ENCODE results near the gene PTPRN2.

PTPRN2 gene

GRCh38 chr7:158113321-158114025 lies 474.1 kb downstream of the PTPRN2 start:
- no peak overlapping the region for H3K4me3 ChIP-seq (ENCODE audit: low read depth in 1 of 5, low read length in 5 of 5)
- H3K27ac ChIP-seq (ENCODE audit: low read depth, low read length), result no peak overlapping the region
- no peaks in the 10 kb centered on the region for H3K36me3 ChIP-seq (ENCODE audit: control insufficient read depth in 5 of 5, insufficient read depth in 5 of 5, low read length in 5 of 5)
- peaks cover under 1 to 45% (median 39%) of the 10 kb centered on the region in 5 donors for H3K9me3 ChIP-seq (ENCODE audit: control insufficient read depth in 5 of 5, low read length in 5 of 5)
- no peaks in the 10 kb centered on the region for H3K4me1 ChIP-seq (ENCODE audit: control insufficient read depth in 5 of 5, insufficient read depth in 5 of 5, low read length in 5 of 5)
- H3K9ac ChIP-seq (ENCODE audit: low read length in 5 of 5), result no peak overlapping the region
- H3K27me3 ChIP-seq (ENCODE audit: control insufficient read depth in 5 of 5, insufficient read depth in 4 of 5, low read length in 5 of 5), result peaks cover 0 to 3% (median 0%) of the 10 kb centered on the region in 5 donors

DNA sequence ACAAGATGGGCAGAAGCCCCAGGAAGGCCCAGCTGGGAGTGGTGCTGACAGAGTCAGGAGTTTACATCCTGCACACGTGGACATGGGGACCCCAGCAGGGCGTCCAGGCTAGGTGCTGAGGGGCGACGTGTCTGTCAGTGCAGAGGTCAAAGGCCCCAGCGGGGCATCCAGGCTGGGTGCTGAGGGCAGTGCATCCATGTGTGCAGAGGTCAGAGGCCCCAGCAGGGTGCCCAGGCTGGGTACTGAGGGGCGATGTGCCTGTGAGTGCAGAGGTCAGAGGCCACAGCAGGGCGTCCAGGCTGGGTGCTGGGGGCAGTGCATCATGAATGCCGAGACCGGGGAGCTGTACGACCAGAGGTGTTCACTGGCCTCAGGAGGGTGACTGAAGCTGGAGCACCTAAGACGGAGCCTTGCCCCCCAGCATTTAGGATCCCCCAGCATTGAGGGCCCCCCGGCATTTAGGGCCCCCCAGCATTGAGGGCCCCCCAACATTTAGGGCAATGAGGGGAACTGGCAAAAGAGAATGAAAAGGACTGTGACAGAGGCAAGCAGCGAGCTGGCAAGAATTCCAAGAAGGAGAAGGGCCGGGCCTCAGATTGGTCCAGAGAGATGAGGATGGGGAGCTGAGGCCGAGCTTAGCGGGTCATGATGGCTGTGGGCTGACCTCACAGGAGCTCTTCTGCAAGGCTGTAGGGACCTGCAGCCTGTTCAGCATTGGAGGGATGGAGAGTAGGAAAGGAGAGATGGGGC lies 474.9 kb downstream of the PTPRN2 start:
- Histone ChIP-seq H3K4me3 (ENCODE audit: low read depth in 1 of 5, low read length in 5 of 5) (no peak overlapping the region), H3K4me1 (ENCODE audit: control insufficient read depth in 5 of 5, insufficient read depth in 5 of 5, low read length in 5 of 5) (no peaks in the 10 kb centered on the region), H3K9me3 (ENCODE audit: control insufficient read depth in 5 of 5, low read length in 5 of 5) (peaks cover 0 to 45% (median 33%) of the 10 kb centered on the region in 5 donors), H3K27me3 (ENCODE audit: control insufficient read depth in 5 of 5, insufficient read depth in 4 of 5, low read length in 5 of 5) (peaks cover 0 to 4% (median 0%) of the 10 kb centered on the region in 5 donors), H3K36me3 (ENCODE audit: control insufficient read depth in 5 of 5, insufficient read depth in 5 of 5, low read length in 5 of 5) (no peaks in the 10 kb centered on the region), H3K9ac (ENCODE audit: low read length in 5 of 5) (no peak overlapping the region), H3K27ac (ENCODE audit: low read depth, low read length) (no peak overlapping the region)

GRCh38 chr7:158111906-158112570 lies 475.6 kb downstream of the PTPRN2 start:
- Histone ChIP-seq H3K9me3 (ENCODE audit: control insufficient read depth in 5 of 5, low read length in 5 of 5) (peaks cover 0 to 40% (median 26%) of the 10 kb centered on the region in 5 donors), H3K27ac (ENCODE audit: low read depth, low read length) (no peak overlapping the region), H3K27me3 (ENCODE audit: control insufficient read depth in 5 of 5, insufficient read depth in 4 of 5, low read length in 5 of 5) (peaks cover 0 to 5% (median 0%) of the 10 kb centered on the region in 5 donors), H3K4me1 (ENCODE audit: control insufficient read depth in 5 of 5, insufficient read depth in 5 of 5, low read length in 5 of 5) (no peaks in the 10 kb centered on the region), H3K4me3 (ENCODE audit: low read depth in 1 of 5, low read length in 5 of 5) (no peak overlapping the region), H3K9ac (ENCODE audit: low read length in 5 of 5) (no peak overlapping the region), H3K36me3 (ENCODE audit: control insufficient read depth in 5 of 5, insufficient read depth in 5 of 5, low read length in 5 of 5) (no peaks in the 10 kb centered on the region)

DNA sequence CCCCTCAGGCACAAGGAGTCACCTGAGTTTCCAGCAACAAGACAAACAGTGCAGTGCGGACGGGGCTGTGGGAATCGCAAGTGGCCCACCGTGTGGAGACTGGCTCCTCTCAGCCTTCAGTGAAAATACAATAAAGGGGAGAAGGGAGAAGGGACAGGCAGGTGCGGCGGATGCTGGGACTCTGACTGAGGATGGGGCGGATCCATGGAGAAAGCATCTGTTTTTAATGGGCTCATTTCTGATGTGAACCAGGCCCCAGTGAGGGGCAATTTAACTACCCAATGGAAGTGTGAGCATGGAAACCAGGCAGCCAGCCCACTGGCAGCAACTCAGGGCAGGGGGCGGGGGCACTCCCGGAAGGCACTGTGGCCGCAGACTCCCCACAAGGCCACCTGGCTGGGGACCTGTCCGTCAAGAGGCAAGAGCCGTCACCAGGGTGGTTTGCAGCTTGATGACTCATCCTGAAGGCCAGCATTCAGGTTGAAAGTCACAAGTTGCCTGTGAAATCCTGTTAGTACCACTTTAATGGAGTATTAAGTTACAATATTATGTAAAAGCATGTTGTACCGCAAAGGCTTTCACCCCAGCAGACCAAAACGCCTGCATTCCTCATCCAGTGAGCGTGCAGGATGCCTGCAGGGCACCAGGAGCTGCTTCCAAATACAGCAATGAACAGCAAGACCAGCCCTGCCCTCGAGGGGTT lies 476.4 kb downstream of the PTPRN2 start:
- Histone ChIP-seq H3K9ac (ENCODE audit: low read length in 5 of 5) (no peak overlapping the region), H3K4me3 (ENCODE audit: low read depth in 1 of 5, low read length in 5 of 5) (no peak overlapping the region), H3K4me1 (ENCODE audit: control insufficient read depth in 5 of 5, insufficient read depth in 5 of 5, low read length in 5 of 5) (no peaks in the 10 kb centered on the region), H3K36me3 (ENCODE audit: control insufficient read depth in 5 of 5, insufficient read depth in 5 of 5, low read length in 5 of 5) (no peaks in the 10 kb centered on the region), H3K27me3 (ENCODE audit: control insufficient read depth in 5 of 5, insufficient read depth in 4 of 5, low read length in 5 of 5) (peaks cover 0 to 5% (median 0%) of the 10 kb centered on the region in 5 donors), H3K9me3 (ENCODE audit: control insufficient read depth in 5 of 5, low read length in 5 of 5) (peaks cover 0 to 36% (median 18%) of the 10 kb centered on the region in 5 donors), H3K27ac (ENCODE audit: low read depth, low read length) (no peak overlapping the region)

GRCh38 chr7:158110661-158111048 lies 477.0 kb downstream of the PTPRN2 start:
- no peak overlapping the region for H3K4me3 ChIP-seq (ENCODE audit: low read depth in 1 of 5, low read length in 5 of 5)
- H3K9me3 ChIP-seq (ENCODE audit: control insufficient read depth in 5 of 5, low read length in 5 of 5), result peaks cover 0 to 32% (median 15%) of the 10 kb centered on the region in 5 donors
- H3K4me1 ChIP-seq (ENCODE audit: control insufficient read depth in 5 of 5, insufficient read depth in 5 of 5, low read length in 5 of 5), result no peaks in the 10 kb centered on the region
- no peak overlapping the region for H3K9ac ChIP-seq (ENCODE audit: low read length in 5 of 5)
- no peak overlapping the region for H3K27ac ChIP-seq (ENCODE audit: low read depth, low read length)
- no peaks in the 10 kb centered on the region for H3K36me3 ChIP-seq (ENCODE audit: control insufficient read depth in 5 of 5, insufficient read depth in 5 of 5, low read length in 5 of 5)
- H3K27me3 ChIP-seq (ENCODE audit: control insufficient read depth in 5 of 5, insufficient read depth in 4 of 5, low read length in 5 of 5), result peaks cover 0 to 5% (median 0%) of the 10 kb centered on the region in 5 donors

DNA sequence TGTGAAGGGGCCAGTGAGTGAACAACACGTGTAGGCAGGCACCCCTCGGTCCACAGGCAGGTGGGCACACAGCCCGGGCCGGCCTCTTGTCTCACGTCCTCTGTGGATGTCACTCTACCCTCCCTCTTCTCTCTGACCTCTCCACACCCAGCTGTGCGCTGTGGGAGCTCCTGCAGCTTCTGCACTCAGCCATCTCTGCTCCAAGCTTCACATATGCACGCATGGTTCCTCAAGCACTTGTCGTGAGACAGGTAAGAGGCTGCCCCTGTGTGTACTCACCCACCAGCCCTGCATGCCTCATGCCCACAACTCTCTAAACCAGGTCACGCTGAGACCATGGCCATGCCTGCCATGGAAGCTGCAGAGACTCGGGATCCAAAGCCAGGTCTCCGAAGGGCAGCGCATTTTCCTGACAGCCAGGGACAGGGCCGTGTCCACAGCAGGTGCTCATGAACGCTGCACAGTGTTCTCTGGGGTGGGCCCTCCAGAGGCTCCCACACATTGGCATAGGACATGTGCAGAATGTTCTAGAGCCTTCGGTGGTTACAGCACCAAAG lies 477.5 kb downstream of the PTPRN2 start:
- H3K4me3 ChIP-seq (ENCODE audit: low read depth in 1 of 5, low read length in 5 of 5), result no peak overlapping the region
- H3K27me3 ChIP-seq (ENCODE audit: control insufficient read depth in 5 of 5, insufficient read depth in 4 of 5, low read length in 5 of 5), result peaks cover 0 to 5% (median 0%) of the 10 kb centered on the region in 5 donors
- no peak overlapping the region for H3K9ac ChIP-seq (ENCODE audit: low read length in 5 of 5)
- H3K27ac ChIP-seq (ENCODE audit: low read depth, low read length), result no peak overlapping the region
- no peaks in the 10 kb centered on the region for H3K36me3 ChIP-seq (ENCODE audit: control insufficient read depth in 5 of 5, insufficient read depth in 5 of 5, low read length in 5 of 5)
- H3K9me3 ChIP-seq (ENCODE audit: control insufficient read depth in 5 of 5, low read length in 5 of 5), result peaks cover 0 to 31% (median 9%) of the 10 kb centered on the region in 5 donors
- H3K4me1 ChIP-seq (ENCODE audit: control insufficient read depth in 5 of 5, insufficient read depth in 5 of 5, low read length in 5 of 5), result no peaks in the 10 kb centered on the region

DNA sequence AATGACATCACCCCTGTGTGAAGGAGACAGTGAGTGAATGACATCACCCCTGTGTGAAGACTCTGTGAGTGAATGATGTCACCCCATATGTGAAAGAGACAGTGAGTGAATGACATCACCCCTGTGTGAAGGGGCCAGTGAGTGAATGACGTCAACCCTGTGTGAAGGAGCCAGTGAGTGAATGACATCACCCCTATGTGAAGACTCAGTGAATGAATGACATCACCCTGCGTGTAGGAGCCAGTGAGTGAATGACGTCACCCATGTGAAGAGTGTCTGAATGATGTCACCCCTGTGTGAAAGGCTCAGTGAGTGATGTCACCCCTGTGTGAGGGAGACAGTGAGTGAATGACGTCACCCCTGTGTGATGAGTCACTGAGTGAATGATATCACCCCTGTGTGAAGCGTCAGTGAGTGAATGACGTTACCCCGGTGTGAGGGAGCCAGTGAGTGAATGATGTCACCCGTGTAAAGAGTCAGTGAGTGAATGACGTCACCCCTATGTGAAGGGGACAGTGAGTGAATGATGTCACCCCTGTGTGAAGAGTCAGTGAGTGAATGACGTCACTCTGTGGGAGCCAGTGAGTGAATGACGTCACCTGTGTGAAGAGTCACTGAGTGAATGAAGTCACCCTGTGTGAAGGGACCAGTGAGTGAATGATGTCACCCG lies 478.1 kb downstream of the PTPRN2 start:
- peaks cover 0 to 5% (median 0%) of the 10 kb centered on the region in 5 donors for H3K27me3 ChIP-seq (ENCODE audit: control insufficient read depth in 5 of 5, insufficient read depth in 4 of 5, low read length in 5 of 5)
- H3K9ac ChIP-seq (ENCODE audit: low read length in 5 of 5), result no peak overlapping the region
- H3K9me3 ChIP-seq (ENCODE audit: control insufficient read depth in 5 of 5, low read length in 5 of 5), result peaks cover 0 to 25% (median 4%) of the 10 kb centered on the region in 5 donors
- no peaks in the 10 kb centered on the region for H3K4me1 ChIP-seq (ENCODE audit: control insufficient read depth in 5 of 5, insufficient read depth in 5 of 5, low read length in 5 of 5)
- no peaks in the 10 kb centered on the region for H3K36me3 ChIP-seq (ENCODE audit: control insufficient read depth in 5 of 5, insufficient read depth in 5 of 5, low read length in 5 of 5)
- H3K27ac ChIP-seq (ENCODE audit: low read depth, low read length), result no peak overlapping the region
- H3K4me3 ChIP-seq (ENCODE audit: low read depth in 1 of 5, low read length in 5 of 5), result no peak overlapping the region

DNA sequence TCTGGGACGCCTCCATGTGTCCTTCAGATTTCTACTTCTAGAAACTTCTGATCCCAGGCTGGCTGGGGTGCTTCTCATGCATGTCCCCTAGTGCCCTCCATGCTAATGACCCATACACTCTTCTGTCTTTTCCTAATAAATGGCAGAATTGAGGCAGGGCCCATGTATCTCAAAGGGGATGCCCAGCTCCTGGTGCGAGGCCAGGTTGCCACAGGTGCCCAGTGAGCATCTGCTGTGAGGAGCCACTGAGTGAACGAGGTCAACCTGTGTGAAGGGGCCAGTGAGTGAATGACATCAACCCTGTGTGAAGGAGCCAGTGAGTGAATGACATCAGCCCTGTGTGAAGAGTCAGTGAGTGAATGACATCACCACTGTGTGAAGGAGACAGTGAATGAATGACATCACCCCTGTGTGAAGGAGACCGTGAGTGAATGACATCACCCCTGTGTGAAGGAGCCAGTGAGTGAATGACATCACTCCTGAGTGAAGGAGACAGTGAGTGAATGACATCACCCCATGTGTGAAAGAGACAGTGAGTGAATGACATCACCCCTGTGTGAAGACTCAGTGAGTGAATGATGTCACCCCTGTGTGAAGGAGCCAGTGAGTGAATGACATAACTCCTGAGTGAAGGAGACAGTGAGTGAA lies 478.9 kb downstream of the PTPRN2 start:
- Histone ChIP-seq H3K4me1 (ENCODE audit: control insufficient read depth in 5 of 5, insufficient read depth in 5 of 5, low read length in 5 of 5) (no peaks in the 10 kb centered on the region), H3K27ac (ENCODE audit: low read depth, low read length) (no peak overlapping the region), H3K9ac (ENCODE audit: low read length in 5 of 5) (no peak overlapping the region), H3K27me3 (ENCODE audit: control insufficient read depth in 5 of 5, insufficient read depth in 4 of 5, low read length in 5 of 5) (peaks cover 0 to 5% (median 0%) of the 10 kb centered on the region in 5 donors), H3K4me3 (ENCODE audit: low read depth in 1 of 5, low read length in 5 of 5) (no peak overlapping the region), H3K36me3 (ENCODE audit: control insufficient read depth in 5 of 5, insufficient read depth in 5 of 5, low read length in 5 of 5) (no peaks in the 10 kb centered on the region), H3K9me3 (ENCODE audit: control insufficient read depth in 5 of 5, low read length in 5 of 5) (peaks cover 0 to 25% (median 4%) of the 10 kb centered on the region in 5 donors)

GRCh38 chr7:158107806-158108205 lies 479.8 kb downstream of the PTPRN2 start:
- Histone ChIP-seq H3K4me3 (ENCODE audit: low read depth in 1 of 5, low read length in 5 of 5) (no peak overlapping the region), H3K4me1 (ENCODE audit: control insufficient read depth in 5 of 5, insufficient read depth in 5 of 5, low read length in 5 of 5) (no peaks in the 10 kb centered on the region), H3K27me3 (ENCODE audit: control insufficient read depth in 5 of 5, insufficient read depth in 4 of 5, low read length in 5 of 5) (peaks cover 0 to 5% (median 0%) of the 10 kb centered on the region in 5 donors), H3K9ac (ENCODE audit: low read length in 5 of 5) (no peak overlapping the region), H3K27ac (ENCODE audit: low read depth, low read length) (no peak overlapping the region), H3K9me3 (ENCODE audit: control insufficient read depth in 5 of 5, low read length in 5 of 5) (peaks cover 0 to 25% (median 4%) of the 10 kb centered on the region in 5 donors), H3K36me3 (ENCODE audit: control insufficient read depth in 5 of 5, insufficient read depth in 5 of 5, low read length in 5 of 5) (no peaks in the 10 kb centered on the region)
